HepG2 (cell line): Measurements from ENCODE around the gene JPT2. TPM values are rescaled to one million over a fixed set of nuclear protein-coding genes. Genes with fewer than 3 reads are reported as not detected.
"Not testable (repeated sequence)": the region's sequence is repeated elsewhere in the genome, so short reads cannot be mapped to it uniquely, and the experiment has no call there.

Experiments used
- ATAC-seq: fragments of 200-7000 bp; cut with Tn5 transposase; 3 replicates; pipeline ENCODE4 v1.9.1; 2020; ENCODE audit warnings: mild to moderate bottlenecking, moderate library complexity
- BruUV-seq: library from RNA; stranded (reverse); fragments of 400-500 nt; replicated peaks from 2 replicates; lab custom pipeline; 2021; lab: Mats Ljungman, UMichigan
- CTCF ChIA-PET: fragments of 300-600 bp; formaldehyde crosslinking; extraction: SDS; loops from one replicate; lab custom pipeline; 2021; ENCODE audit warnings: low total read pairs, inconsistent platforms, low intra/inter-chr PET ratio; lab: Yijun Ruan, JAX
- POLR2A ChIA-PET: fragments of 350-600 bp; sonication (Branson Sonifier 250); formaldehyde crosslinking; loops from one replicate; lab custom pipeline; 2020; ENCODE audit warnings: antibody characterized with exemption, inconsistent platforms; lab: Yijun Ruan, JAX
- DNase-seq: peaks from one replicate; pipeline ENCODE4 v3.0.0-alpha.2; 2015; ENCODE audit warnings: low spot score
- FAIRE-seq: peaks from 3 replicates; lab custom pipeline; 2011; peaks lifted over from hg19 to GRCh38; lab: Jason Lieb, UNC
- H2AFZ ChIP-seq: one replicate; pipeline ENCODE4 v1.6.1; 2011; ENCODE audit warnings: low read length, inconsistent platforms
- H3K27ac ChIP-seq: fragments of 300-600 bp; 3 replicates; pipeline ENCODE4 v1.8.0; 2011; ENCODE audit warnings: mixed run types, mild to moderate bottlenecking, mixed read lengths, low read length, inconsistent platforms; ENCODE audit not compliant: insufficient read depth; ENCODE audit errors: extremely low read length
- H3K27me3 ChIP-seq, 2 experiments: fragments of 200-600 bp in 1 of 2; 2 replicates in 1 of 2; 3 replicates in 1 of 2; pipeline versions ENCODE4 v1.6.0 to v1.8.0; 2011; ENCODE audit warnings: low read length in 2 of 2, mild to moderate bottlenecking in 2 of 2, moderate library complexity in 2 of 2, inconsistent platforms in 1 of 2; ENCODE audit not compliant: insufficient read depth in 2 of 2, control insufficient read depth in 1 of 2
- H3K36me3 ChIP-seq, 2 experiments: fragments of 200-600 bp in 1 of 2; replicated peaks in 1 of 2; 2 replicates in 1 of 2; 3 replicates in 1 of 2; pipeline versions ENCODE4 v1.5.1 to v1.8.0; 2011; ENCODE audit warnings: low read length in 2 of 2, inconsistent platforms in 1 of 2; ENCODE audit not compliant: insufficient read depth in 2 of 2, control insufficient read depth in 1 of 2
- H3K4me1 ChIP-seq: 2 replicates; pipeline ENCODE4 v1.5.1; 2012; ENCODE audit warnings: low read length, inconsistent platforms; ENCODE audit not compliant: insufficient read depth
- H3K4me2 ChIP-seq: 2 replicates; pipeline ENCODE4 v1.6.0; 2011; ENCODE audit warnings: low read depth, low read length, inconsistent platforms
- H3K4me3 ChIP-seq, 3 experiments: fragments of 200-600 bp in 1 of 3; sonication (generic), shearing (Covaris generic) in 1 of 3; replicated peaks in 1 of 3; 2 replicates each; pipeline ENCODE4 v1.5.1; 2011 to 2016; ENCODE audit warnings: low read length in 3 of 3, inconsistent platforms in 2 of 3, low read depth in 2 of 3, mild to moderate bottlenecking in 2 of 3, control low read depth in 1 of 3, mixed read lengths in 1 of 3; ENCODE audit not compliant: insufficient read depth in 1 of 3
- H3K79me2 ChIP-seq: one replicate; pipeline ENCODE4 v1.6.1; 2011; ENCODE audit warnings: low read length, inconsistent platforms; ENCODE audit not compliant: insufficient read depth
- H3K9ac ChIP-seq: 2 replicates; pipeline ENCODE4 v1.6.0; 2011; ENCODE audit warnings: mild to moderate bottlenecking, low read depth, low read length, inconsistent platforms; ENCODE audit not compliant: insufficient read depth
- H3K9me3 ChIP-seq: 2 replicates; pipeline ENCODE4 v1.5.1; 2012; ENCODE audit warnings: mild to moderate bottlenecking, low read length
- H4K20me1 ChIP-seq: 2 replicates; pipeline ENCODE4 v1.6.0; 2011; ENCODE audit warnings: inconsistent platforms, mild to moderate bottlenecking, low read length, moderate library complexity; ENCODE audit not compliant: insufficient read depth
- HNRNPL ChIP-seq: fragments of 200-400 bp; formaldehyde crosslinking; IDR thresholded peaks from 2 replicates; pipeline ENCODE4 v1.6.1; 2017; ENCODE audit warnings: mild to moderate bottlenecking, low read depth, low read length
- SOX13 ChIP-seq, 3 experiments: fragments of 450-650 bp in 1 of 3; sonication (generic) in 1 of 3; formaldehyde crosslinking in 1 of 3; IDR thresholded peaks in 2 of 3; conservative IDR thresholded peaks in 1 of 3; 2 replicates each; pipeline versions ENCODE4 v1.5.0 to v1.6.1; 2016 to 2020; ENCODE audit warnings: antibody characterized with exemption in 1 of 3, mild to moderate bottlenecking in 1 of 3, missing compliant biosample characterization in 1 of 3, missing genetic modification reagents in 1 of 3, moderate library complexity in 1 of 3
- TCF7L2 ChIP-seq: IDR thresholded peaks from 2 replicates; pipeline ENCODE4 v1.6.1; 2011; ENCODE audit warnings: mild to moderate bottlenecking, low read depth, low read length, moderate library complexity
- WGBS: methylation state at CpG from one replicate; pipeline ENCODE4 v1.1.6; 2017; ENCODE audit warnings: low lambda C conversion rate; 5-methylcytosine and 5-hydroxymethylcytosine counted together
- in situ Hi-C: cut with HindIII; loops from 2 replicates; pipeline ENCODE4 v1.10.0; 2017; ENCODE audit warnings: low pct_unique_long_range_greater_than_20kb; ENCODE audit not compliant: extremely low pct_ligation_motif_present
- intact Hi-C: fragments of 100-400 bp; cut with micrococcal nuclease; formaldehyde crosslinking; loops from one replicate; pipeline ENCODE4 v1.10.0; 2022; ENCODE audit not compliant: unreplicated experiment
- polyA plus RNA-seq, 8 experiments: library from polyadenylated mRNA; depleted of rRNA in 3 of 8; stranded (reverse) in 7 of 8; unstranded in 1 of 8; fragments of >200 nt; fragmentation: Illumina TruSeq in 4 of 8; extraction: Trizol in 4 of 8; gene quantifications; 2 replicates each; pipeline versions ENCODE4 v1.2.1 to v1.2.3, GENCODE V29; 2011 to 2016; ENCODE audit warnings: low read depth in 4 of 8, missing spikeins in 1 of 8, mixed read lengths in 1 of 8; ENCODE audit not compliant: insufficient read depth in 1 of 8
- total RNA-seq, 5 experiments: library from RNA; depleted of rRNA; stranded (reverse); fragments of >200 nt; fragmentation: Illumina TruSeq; extraction: Trizol; gene quantifications; 2 replicates each; pipeline ENCODE4 v1.2.3, GENCODE V29; 2016; ENCODE audit warnings: low read depth in 1 of 5
- TF ChIP-seq, protein P1 (sequence below): sonication (generic); formaldehyde crosslinking; IDR thresholded peaks from 2 replicates; pipeline ENCODE4 v1.4.0; 2020; ENCODE audit warnings: missing genetic modification reagents

JPT2 gene
- total and polyA plus RNA-seq, 2 of the 13 experiments (the other 11 are each of a cell fraction or from before 2014, with no cell fraction given), result 53.5 to 89.4 TPM

DNA sequence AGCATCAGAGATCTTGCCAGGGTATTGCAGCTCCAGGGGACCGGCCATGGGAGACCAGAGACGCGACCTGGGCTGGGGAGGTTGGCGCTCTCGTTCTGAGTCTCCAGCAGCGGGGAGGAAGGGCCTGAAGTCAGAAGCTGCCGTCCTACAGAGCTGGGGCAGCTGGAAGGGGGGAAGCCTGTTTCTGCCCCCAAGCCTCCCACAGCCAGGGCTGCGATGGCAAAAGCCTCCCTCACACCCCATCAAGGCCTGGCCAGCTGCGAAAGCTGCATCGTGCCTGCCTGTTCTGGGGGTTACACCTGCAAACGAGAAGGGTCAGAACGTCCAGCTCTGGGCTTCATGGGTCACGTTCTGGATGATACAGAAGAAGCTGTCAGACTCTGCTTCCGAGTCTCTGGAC is 54.0 kb downstream of the JPT2 start (continued):
- TF ChIP-seq, protein P1, sequence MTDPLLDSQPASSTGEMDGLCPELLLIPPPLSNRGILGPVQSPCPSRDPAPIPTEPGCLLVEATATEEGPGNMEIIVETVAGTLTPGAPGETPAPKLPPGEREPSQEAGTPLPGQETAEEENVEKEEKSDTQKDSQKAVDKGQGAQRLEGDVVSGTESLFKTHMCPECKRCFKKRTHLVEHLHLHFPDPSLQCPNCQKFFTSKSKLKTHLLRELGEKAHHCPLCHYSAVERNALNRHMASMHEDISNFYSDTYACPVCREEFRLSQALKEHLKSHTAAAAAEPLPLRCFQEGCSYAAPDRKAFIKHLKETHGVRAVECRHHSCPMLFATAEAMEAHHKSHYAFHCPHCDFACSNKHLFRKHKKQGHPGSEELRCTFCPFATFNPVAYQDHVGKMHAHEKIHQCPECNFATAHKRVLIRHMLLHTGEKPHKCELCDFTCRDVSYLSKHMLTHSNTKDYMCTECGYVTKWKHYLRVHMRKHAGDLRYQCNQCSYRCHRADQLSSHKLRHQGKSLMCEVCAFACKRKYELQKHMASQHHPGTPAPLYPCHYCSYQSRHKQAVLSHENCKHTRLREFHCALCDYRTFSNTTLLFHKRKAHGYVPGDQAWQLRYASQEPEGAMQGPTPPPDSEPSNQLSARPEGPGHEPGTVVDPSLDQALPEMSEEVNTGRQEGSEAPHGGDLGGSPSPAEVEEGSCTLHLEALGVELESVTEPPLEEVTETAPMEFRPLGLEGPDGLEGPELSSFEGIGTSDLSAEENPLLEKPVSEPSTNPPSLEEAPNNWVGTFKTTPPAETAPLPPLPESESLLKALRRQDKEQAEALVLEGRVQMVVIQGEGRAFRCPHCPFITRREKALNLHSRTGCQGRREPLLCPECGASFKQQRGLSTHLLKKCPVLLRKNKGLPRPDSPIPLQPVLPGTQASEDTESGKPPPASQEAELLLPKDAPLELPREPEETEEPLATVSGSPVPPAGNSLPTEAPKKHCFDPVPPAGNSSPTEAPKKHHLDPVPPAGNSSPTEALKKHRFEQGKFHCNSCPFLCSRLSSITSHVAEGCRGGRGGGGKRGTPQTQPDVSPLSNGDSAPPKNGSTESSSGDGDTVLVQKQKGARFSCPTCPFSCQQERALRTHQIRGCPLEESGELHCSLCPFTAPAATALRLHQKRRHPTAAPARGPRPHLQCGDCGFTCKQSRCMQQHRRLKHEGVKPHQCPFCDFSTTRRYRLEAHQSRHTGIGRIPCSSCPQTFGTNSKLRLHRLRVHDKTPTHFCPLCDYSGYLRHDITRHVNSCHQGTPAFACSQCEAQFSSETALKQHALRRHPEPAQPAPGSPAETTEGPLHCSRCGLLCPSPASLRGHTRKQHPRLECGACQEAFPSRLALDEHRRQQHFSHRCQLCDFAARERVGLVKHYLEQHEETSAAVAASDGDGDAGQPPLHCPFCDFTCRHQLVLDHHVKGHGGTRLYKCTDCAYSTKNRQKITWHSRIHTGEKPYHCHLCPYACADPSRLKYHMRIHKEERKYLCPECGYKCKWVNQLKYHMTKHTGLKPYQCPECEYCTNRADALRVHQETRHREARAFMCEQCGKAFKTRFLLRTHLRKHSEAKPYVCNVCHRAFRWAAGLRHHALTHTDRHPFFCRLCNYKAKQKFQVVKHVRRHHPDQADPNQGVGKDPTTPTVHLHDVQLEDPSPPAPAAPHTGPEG (CRISPR knock-in tag), result no peak
- TF ChIP-seq SOX13 (IDR thresholded peaks at IDR 0.05), result no peak
- no peak for TF ChIP-seq SOX13 (CRISPR knock-in tag; conservative IDR thresholded peaks at IDR 0.05 in 1 of 2, IDR thresholded peaks at IDR 0.05 in 1 of 2)
- no peak for TF ChIP-seq TCF7L2

DNA sequence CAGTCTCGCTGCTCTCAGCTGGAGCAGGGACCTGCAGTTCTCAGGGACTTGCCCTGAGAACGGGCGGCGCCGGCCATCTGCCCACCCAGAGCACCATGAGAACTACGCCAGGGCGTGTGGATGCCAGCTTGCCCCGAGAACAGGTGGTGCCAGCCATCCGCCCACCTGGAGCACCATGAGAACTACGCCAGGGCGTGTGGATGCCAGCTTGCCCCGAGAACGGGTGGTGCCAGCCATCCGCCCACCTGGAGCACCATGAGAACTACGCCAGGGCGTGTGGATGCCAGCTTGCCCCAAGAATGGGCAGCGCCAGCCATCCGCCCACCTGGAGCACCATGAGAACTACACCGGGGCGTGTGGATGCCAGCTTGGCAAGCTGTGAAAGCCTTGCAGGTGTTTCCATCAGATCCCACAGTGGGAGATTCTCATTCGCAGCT is 54.5 kb downstream of the JPT2 start:
- 93% methylated on average over 18 of the region's 21 CpGs for WGBS
- DNase-seq, POLR2A ChIA-PET, CTCF ChIA-PET, H3K27me3 ChIP-seq, FAIRE-seq, H3K27ac ChIP-seq, H3K9ac ChIP-seq, H3K4me2 ChIP-seq, ATAC-seq, H3K4me3 ChIP-seq, H2AFZ ChIP-seq, H3K4me1 ChIP-seq, intact Hi-C loops, H3K79me2 ChIP-seq, H4K20me1 ChIP-seq, in situ Hi-C loops, BruUV-seq: not testable (repeated sequence)
- Histone ChIP-seq H3K9me3 (peaks cover 11% of the 10 kb centered on the region), H3K36me3 (peaks cover 23 to 41% of the 10 kb centered on the region in 2 experiments; a peak in 4 of 5 replicates)
- TF ChIP-seq HNRNPL, result 0 out of 2 replicates have a peak, but pooled peaks have one; percentile 70
